ENCODE results near the gene NPAS4.
"Not testable (repeated sequence)": the region's sequence is repeated elsewhere in the genome, so short reads cannot be mapped to it uniquely, and the experiment has no call there.

NPAS4 gene

DNA sequence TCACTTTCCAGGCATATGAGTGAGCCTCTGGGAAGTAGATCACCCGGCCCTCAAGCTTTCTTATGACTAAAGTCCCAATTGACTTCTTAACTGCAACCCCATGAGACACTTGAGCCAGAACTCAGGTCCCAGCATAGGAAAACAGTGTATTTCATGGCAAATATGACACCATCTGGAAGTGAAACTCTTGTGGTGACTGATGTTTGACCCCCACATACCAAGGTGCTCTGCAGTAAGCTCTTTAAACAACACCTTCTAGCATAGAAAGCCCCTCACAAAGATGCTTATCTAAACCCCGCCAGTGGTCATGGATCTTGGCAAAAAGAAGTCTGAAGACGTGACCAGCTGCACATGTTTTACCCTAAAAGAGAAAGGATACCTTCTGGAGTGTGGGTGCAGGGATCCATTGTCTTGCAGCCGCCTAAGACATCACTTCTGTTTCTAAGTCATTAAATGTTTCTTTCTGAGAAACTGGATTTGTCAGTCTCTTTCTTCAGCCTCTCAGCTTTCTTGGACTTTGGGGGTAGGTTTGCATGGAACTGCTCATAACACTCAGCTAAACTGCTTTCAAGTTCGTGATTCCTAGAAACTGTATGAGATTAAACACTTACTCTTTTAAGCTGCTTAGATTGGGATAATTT, 38.4 kb downstream of the NPAS4 start:
- peak; percentile 44 for DNase-seq

DNA sequence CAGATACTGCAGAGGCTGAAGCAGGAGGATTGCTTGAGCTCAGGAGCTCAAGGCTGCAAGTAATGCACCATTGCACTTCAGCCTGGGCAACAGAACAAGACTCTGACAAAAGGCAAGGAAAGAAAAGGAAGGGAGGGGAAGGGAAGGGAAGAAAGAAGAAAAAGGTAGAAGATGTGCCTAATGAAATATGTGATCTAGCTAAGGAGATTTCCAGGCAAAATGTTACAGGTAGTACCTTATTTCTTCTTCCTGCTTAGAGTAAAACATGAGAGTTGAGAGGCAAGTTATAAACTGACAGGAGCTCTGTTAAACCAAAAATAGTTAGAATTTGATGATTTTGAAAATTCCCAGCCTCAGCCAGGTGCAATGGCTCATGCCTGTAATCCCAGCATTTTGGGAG, 41.2 kb downstream of the NPAS4 start:
- no peak for DNase-seq

DNA sequence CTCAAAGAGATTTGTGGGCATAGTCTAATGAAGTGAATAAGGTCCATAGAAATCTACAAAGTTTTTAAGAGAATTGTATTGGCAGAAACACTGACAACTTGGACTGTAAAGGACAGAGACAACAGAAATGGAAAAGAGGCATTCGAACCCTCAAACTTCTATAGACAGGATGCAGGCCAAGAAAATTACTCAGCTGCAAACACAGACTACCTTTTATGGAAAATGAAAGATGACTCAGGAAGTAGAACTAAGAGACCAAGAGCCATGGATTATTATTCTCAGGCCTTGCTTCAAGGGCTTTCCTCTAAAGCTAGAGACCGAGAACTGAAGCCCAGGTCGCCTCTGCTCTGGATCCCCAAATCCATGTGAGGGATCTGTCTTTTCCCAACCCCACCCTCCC, 42.1 kb downstream of the NPAS4 start:
- no peak for DNase-seq

DNA sequence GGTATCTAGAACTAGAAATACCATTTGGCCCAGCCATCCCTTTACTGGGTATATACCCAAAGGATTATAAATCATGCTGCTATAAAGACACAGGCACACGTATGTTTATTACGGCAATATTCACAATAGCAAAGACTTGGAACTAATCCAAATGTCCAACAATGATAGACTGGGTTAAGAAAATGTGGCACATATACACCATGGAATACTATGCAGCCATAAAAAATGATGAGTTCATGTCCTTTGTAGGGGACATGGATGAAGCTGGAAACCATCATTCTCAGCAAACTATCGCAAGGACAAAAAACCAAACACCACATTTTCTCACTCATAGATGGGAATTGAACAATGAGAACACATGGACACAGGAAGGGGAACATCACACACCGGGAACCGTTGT, 43.3 kb downstream of the NPAS4 start:
- not testable (repeated sequence) for DNase-seq

DNA sequence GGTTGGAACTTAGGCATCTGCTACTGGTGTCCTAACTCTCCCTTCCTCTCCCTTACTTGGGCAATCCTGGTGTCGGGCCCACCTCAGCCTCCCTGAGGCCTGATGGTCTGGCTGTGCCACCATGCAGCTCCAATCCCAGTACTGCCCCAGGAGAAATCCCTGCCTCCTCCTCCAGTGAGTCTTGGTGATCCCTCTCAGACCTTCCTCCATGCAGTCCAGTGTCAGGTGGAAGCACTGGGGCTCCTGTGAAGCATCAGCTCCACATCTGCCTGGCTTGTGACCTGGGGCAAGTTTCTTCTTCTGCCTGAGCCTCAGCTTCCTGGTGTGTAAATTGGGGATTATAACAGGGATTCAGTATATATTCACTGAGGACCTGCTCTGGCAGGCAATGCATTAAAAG, 44.1 kb downstream of the NPAS4 start:
- no peak for DNase-seq

DNA sequence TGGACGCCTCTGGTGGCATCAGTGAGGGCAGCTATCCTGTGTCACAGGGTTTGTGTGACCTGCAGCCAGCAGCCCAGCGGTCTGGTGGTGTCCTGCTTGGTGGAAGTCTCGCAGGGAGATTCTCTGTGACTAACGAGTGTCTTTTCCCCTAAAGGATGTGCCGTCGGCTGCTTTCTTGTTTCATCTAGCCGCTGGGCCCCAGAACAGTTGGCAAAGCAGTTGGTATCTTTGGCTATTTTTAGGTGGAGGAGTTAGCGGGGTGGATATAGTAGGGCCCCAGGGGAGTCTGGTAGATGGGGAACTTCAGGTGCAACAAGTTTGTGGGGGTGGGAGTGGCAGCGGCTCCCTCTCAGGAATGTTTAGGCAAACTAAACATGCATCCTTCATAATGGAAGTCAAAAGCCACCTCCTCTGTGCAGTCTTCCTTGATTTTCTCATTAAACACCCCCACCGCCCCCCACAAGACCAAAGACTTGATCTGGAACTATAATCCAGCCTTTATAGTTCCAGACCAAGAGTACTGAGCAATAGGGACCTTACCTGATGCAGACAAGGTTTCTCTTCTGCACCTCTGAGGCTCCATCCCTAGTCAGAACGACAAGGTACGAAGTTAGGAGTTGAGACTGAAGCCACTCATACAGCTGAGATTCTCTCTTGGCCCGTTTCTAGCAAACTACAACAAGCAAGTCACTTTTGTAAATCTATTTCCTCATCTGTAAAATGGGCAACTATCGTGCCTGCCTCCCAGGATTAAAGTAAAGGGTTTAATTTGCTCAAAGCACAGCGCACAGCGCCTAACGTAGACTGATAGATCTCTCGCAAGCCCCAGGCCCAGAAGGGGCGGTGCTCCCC, 44.8 kb downstream of the NPAS4 start:
- peak; percentile 25 for DNase-seq

DNA sequence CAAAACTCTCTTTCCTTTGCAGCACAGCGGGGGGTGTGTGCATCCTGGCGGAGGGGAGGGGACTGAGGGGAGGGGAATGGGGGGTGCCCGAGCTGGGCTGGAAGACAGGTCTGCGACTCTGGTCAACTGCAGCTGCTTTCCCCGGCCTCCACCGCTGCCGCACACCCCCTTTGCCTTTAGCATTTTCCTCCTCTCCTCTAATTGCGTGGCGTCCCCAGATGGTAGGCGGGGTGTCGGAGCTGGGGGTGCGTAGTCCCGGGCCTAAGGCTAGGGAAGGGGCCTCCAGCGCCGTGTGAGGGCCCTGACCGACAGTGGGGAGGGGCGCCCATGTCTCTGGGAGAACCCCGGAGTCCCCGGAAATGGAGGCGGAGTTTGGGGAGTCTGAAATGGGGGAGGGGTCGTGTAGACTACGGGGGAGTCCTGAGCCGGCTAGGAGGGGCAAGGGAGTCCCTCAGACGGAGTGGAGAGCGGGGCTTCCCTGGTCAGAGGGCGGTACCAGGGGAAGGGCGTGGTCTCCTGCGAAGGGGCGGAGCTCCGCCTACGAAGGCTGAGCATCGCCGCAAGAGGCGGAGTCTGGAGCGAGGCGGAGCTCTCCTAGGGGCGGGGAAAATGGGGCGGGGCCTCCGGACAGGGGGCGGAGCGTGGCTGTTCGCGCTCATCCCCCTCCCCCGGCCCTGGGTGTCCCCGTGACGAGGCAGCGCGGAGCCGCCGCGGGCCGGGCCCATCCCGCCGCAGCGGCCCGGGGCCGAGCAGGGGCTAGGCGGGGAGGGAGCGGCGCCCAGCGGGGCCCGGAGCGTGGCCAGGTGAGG, 45.6 kb downstream of the NPAS4 start, which contains the start of gene PELI3:
Gene PELI3 (plus strand): TSS at position 681 of the 809 bp plus-strand sequence. CDS start 1,224 bp downstream, outside the sequence.
- peak; percentile 94 for DNase-seq

DNA sequence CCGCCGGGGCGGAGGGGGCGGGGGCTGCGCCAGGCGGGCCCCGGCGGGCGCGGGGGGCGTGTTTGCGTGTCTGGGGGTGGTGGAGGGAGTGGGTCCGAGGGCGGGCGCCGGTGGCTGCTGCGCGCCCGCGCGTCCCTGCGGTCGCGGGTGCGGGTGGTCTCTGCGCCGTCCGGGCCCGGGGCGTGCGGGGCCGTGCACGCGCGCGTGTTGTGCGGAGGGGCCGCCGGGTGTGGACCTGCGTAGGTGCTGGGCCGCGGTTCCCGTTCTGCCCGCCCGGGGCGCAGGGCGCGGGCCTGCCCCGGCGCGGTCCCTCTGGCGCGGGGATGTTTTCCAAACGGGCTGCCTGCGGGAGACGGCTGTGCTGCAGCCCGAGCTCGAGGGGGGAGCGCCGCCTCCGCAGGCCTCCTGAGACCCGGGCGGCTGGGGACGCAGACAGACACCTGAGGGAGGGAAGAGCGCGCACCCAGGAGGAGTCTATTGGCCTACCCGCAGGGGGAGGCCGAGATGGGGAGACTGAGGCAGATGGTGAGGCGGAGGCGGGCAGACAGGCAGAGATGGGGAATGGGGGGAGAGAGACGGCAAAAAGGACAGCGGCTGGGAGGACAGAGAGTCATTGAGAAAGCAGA, 46.3 kb downstream of the NPAS4 start:
- peak; percentile 43 for DNase-seq

DNA sequence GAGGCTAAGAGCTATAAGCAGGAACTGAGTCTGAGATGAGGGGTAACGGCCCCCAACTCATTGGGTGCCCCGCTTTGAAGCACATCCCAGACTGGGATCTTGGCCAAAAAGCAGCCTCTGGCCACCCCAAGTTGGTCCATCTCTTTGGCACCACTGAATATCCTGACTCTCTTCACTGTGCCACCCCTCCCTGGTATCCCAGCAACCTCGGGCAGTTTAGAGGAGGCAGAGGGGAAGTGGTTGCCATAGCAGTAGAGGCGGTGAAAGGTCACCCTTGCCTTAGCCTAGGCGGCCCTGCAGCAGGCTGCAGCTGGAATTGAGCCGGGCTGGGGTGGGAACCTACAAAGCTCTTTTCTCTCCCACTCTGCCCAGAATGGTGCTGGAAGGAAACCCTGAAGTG, 46.9 kb downstream of the NPAS4 start:
- DNase-seq: no peak

DNA sequence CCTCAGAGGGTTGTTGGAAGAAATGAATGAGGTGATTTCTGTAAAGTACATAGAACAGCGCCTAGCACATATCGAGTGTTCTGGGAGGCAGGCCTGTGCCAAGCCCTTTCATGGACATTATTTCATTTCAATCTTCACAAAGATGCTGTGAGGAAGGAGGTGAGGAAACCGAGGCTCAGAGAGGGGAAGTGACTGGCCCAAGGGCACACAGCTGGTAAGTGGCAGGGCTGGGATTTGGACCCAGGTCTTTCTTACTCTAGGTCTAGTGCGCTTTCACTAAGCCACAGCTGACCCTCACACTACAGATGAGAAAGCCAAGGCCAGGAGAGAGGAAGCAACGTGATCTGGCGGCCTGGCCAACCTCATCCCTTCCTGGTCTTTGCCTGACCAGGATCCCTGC, 47.9 kb downstream of the NPAS4 start:
- no peak for DNase-seq

DNA sequence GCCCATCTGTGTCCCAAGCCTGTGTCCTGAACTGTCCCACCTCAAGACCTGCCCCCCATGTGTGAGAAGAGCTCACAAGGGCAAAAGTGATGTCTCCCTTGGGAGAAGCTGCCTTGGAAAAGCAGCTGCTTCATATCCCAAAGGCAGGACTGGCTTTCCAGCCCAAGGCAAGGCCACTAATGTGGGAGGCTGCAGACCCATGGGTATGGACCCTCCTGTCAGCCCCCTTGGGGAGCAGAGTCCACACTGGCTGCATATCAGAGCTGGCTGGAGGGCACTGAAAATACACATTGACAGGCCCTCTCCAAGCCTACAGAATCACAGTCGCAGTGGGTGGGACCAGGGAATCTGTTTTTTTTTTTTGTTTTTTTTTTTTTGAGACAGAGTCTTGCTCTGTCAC, 48.6 kb downstream of the NPAS4 start:
- no peak for DNase-seq

DNA sequence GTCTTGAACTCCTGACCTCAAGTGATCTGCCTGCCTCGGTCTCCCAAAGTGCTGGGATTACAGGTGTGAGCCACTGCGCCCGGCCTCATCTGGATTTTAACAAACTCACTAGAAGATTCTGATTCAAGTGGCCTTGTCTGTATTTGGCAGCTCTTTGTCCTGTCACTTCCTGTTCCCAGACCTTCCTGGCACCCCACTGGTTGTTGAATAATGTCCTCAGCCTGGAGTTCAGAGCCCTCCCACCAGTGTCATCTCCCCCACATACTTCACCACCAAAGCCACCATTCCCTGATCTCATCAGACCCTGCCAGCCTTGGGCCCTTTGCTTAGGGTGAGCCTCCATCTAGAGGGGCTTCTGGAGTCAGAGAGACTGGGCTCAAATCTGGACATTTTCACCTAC, 49.2 kb downstream of the NPAS4 start:
- peak; percentile 8 for DNase-seq

DNA sequence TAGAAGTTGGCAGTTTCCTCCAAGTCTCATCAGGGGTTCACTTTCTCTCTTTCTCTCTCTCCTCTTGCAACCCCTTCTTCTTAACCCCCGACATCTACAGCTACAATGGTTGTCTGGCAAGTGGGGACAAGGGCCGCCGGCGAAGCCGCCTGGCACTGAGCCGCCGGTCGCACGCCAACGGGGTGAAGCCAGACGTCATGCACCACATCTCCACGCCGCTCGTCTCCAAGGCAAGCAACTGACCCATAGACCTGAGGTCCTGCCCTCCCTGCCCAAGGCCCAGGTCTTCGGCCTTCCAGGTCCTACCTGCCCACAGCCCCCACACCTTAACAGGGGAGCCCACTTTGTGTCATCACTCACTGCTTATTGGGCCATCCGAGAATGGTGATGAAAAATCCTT, 50.3 kb downstream of the NPAS4 start:
- DNase-seq: no peak

DNA sequence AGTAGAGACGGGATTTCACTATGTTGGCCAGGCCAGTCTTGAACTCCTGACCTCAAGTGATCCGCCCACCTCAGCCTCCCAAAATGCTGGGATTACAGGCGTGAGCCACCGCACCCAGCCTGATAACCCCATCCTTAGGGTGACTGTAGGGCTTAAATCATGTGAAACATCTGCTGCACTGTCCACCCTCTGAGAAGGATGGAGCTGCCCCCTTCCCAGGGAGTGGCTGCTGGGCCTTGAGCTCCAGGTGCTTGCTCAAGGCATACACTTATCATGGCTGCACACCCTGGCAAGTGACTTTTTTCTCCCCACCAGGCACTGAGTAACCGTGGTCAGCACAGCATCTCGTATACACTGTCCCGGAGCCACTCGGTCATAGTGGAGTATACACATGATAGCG, 51.2 kb downstream of the NPAS4 start:
- no peak for DNase-seq

DNA sequence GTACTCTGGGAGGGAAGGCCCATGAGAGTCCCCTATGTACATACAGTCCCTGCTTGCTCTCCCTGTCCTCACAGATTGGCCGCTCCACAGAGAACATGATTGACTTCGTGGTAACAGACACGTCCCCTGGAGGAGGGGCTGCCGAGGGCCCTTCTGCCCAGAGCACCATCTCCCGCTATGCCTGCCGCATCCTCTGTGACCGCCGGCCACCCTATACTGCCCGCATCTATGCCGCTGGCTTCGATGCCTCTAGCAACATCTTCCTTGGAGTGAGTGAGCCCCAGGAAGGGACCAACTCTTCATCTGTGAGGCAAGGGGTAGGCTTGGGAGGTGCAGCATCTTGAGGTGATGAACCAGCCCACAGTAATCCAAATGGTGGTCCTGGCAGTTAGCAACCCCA, 52.3 kb downstream of the NPAS4 start:
- DNase-seq: no peak

DNA sequence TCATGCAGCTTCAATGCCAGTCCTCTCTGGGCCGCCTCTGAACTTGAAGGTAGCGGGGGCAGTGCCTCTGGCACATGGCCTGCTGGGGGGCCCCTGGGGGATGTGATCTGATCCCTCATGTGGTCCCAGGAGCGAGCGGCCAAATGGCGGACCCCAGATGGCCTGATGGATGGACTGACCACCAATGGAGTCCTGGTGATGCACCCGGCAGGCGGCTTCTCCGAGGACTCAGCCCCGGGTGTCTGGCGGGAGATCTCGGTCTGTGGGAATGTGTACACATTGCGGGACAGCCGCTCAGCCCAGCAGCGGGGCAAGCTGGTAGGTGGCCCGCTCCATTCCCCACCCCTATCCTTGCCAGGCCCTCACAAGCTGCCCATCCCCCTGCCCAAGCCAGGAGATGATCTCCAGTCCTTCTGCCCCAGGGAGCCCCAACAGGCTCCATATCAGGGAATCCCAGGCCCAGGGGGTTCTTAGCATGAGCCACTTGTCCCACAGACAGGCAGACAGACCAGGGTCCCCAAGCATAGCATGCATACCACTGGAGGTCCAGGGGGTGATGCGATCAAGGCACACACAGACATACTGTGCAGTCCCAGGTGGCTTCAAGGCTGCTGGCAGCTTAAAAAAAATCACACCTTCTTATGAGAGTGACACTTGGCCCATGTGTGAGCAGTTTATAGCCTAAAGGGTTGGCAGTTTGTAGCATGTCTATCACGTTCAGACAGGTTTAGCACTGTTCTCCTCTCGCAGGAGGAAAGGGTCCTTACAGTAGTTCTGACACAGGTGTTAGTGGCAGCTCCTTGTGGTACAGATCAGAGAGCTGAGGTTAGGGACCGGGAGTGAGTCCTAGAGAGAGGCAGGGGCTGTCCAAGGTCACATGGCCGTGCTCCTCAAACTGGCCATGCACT, 53.0 kb downstream of the NPAS4 start:
- DNase-seq: no peak

DNA sequence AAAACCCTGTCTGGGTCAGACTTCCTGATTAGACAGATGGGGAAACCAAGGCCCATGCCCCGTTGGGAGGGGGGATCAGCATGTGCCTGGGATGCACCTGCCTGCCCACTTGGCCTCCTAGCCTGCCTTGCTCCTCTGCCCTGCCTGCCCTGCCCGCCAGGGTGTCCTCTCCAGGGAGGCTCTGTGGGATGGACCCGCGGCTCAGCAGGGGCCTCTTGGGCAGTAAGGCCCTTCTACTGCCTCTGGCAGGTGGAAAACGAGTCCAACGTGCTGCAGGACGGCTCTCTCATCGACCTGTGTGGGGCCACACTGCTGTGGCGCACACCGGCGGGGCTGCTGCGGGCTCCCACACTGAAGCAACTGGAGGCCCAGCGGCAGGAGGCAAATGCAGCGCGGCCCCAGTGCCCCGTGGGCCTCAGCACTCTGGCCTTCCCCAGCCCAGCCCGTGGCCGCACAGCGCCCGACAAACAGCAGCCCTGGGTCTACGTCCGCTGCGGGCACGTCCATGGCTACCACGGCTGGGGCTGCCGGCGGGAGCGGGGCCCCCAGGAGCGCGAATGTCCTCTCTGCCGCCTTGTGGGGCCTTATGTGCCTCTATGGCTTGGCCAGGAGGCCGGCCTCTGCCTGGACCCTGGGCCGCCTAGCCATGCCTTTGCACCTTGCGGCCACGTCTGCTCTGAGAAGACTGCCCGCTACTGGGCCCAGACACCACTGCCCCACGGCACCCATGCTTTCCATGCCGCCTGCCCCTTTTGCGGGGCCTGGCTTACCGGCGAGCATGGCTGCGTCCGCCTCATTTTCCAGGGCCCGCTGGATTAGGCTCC, 54.7 kb downstream of the NPAS4 start:
- DNase-seq: no peak

Measured in OCI-M1 (cell line).